H1 (cell line): ENCODE measurements around the gene KAT14.

ENCODE experiments used
- CHD2 ChIP-seq: IDR thresholded peaks from 2 replicates; pipeline ENCODE4 v1.6.1; 2012; ENCODE audit warnings: low read length, improper control_type of control experiment
- CTCF ChIP-seq, 3 experiments: IDR thresholded peaks; 1 replicate in 2 of 3; 2 replicates in 1 of 3; pipeline versions ENCODE4 v1.5.1 to v1.6.1; 2011; ENCODE audit warnings: low read length in 3 of 3, mild to moderate bottlenecking in 3 of 3, inconsistent platforms in 2 of 3, low read depth in 1 of 3, moderate library complexity in 1 of 3; ENCODE audit not compliant: insufficient read depth in 1 of 3; ENCODE audit errors: control extremely low read depth in 1 of 3
- EP300 ChIP-seq, 2 experiments: IDR thresholded peaks; 1 replicate in 1 of 2; 2 replicates in 1 of 2; pipeline ENCODE4 v1.6.1; 2011 to 2012; ENCODE audit warnings: low read depth in 2 of 2, low read length in 2 of 2, mild to moderate bottlenecking in 2 of 2, borderline replicate concordance in 1 of 2, inconsistent platforms in 1 of 2, moderate library complexity in 1 of 2
- EZH2 ChIP-seq: fragments of 200-600 bp; sonication (generic); IDR thresholded peaks from 2 replicates; pipeline ENCODE4 v1.7.1; 2012; ENCODE audit warnings: low read depth, mild to moderate bottlenecking, moderate library complexity, low read length, inconsistent platforms; ENCODE audit not compliant: severe bottlenecking
- POLR2A ChIP-seq, 2 experiments: IDR thresholded peaks; 1 replicate in 1 of 2; 2 replicates in 1 of 2; pipeline ENCODE4 v1.6.1; 2011; ENCODE audit warnings: low read depth in 2 of 2, low read length in 2 of 2, mild to moderate bottlenecking in 2 of 2; ENCODE audit errors: control extremely low read depth in 1 of 2
- POLR2AphosphoS5 ChIP-seq: IDR thresholded peaks from 2 replicates; pipeline ENCODE4 v1.6.1; 2011; ENCODE audit warnings: low read depth, low read length

- no peak for TF ChIP-seq POLR2A (IDR thresholded peaks at IDR 0.05; ENCODE audit: control extremely low read depth in 1 of 2, low read depth in 2 of 2, low read length in 2 of 2)
- no peak for TF ChIP-seq EZH2
- no peak for TF ChIP-seq POLR2AphosphoS5
- TF ChIP-seq CTCF (IDR thresholded peaks at IDR 0.05; ENCODE audit: control extremely low read depth in 1 of 3, insufficient read depth in 1 of 3, low read depth in 1 of 3, low read length in 3 of 3) = no peak
- no peak for TF ChIP-seq EP300 (IDR thresholded peaks at IDR 0.05; ENCODE audit: borderline replicate concordance in 1 of 2, low read depth in 2 of 2, low read length in 2 of 2)
- no peak for TF ChIP-seq CHD2
These were observed 44.8 kb upstream of the KAT14 start for GRCh38 chr20:18092890-18093289.
